Measurements from ENCODE around the gene BMERB1. TPM values are rescaled to one million over a fixed set of nuclear protein-coding genes. Genes with fewer than 3 reads are reported as not detected.
"Not testable (repeated sequence)": the region's sequence is repeated elsewhere in the genome, so short reads cannot be mapped to it uniquely, and the experiment has no call there.

BMERB1 gene
- total RNA-seq, 1 donor from 2014 or later: 6.9 TPM

DNA sequence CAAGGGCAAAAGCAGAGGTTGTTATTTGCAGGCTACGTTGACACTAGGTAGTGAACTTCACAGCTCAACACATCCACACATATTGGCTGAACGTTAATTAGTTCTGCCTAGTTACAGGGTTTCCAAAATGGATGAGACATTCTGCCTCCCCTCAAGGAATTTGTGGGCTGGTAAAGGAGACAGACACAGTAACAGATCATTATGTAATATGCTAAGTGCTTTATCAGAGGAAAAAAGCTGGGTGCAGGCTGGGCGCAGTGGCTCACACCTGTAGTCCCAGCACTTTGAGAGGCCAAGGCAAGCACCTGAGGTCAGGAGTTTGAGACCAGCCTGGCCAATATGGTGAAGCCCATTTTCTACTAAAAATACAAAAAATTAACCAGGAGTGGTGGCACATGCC is 26.2 kb downstream of the BMERB1 start:
- intact Hi-C loops (cut with micrococcal nuclease): no loop called here

DNA sequence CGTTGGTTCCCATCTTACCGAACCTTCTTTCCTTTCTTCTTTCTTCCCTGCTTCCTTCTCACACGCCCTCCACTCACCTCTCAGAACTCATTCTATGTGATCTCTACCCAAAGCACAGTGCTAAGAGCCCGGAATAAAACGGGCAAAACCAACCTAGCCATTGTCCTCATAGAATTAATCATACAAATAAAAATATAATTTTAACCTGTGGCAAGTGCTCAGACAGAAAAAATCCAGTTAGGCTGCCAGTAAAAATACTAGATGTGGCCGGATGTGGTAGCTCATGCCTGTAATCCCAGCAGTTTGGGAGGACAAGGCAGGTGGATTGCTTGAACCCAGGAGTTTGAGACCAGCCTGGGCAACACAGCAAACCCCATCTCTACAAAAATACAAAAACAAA is 27.0 kb downstream of the BMERB1 start:
- intact Hi-C loops (cut with micrococcal nuclease): no loop called here

DNA sequence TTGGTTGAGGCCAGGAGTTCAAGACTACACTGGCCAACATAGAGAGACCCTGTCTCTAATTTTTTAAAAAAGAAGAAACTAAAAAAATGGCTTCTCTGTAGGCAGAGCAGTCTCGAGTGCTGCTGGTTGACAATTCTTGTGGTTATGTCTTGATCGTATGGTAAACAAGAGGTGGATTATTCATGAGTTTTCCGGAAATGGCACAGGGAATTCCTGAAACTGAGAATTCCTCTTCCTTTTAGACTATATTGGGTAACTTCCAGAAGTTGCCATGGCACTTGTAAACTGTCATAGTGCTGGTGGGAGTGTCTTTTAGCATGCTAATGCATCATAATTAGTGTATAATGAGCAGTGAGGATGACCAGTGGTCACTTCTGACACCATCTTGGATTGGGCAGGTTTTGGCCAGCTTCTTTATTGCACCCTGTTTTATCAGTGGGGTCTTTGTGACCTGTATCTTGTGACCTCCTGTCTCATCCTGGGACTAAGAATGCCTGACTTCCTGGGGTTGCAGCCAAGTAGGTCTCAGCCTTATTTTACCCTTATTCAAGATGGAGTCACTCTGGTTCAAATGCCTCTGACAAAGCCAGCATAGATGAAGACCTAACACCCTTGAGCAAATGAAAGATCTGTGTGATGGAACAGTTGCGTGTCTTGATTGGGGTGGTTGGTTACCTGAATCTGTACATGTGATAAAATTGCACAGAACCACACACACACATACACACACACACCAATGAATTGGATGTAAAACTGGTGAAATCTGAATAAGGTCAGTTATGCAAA is 30.2 kb downstream of the BMERB1 start:
- intact Hi-C loops (cut with micrococcal nuclease): no loop called here

DNA sequence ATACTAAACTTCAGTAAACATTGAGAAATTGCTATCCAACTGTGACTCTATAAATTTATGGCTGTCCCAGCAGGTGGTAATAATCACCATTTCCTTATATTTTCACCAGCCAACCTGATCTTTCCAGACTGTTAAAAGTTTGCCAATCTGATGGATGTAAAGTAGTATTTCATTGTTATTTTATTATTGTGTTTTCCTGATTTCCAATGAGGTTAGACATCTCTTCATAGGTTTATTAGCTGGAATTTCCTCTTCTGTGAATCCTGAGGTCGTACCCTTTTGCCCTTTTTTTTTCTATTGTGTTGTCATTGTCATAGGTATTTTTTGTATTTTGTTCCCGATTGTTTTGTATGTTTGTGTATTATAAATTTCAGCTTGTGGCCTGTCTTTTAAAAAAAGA is 31.7 kb downstream of the BMERB1 start:
- intact Hi-C loops (cut with micrococcal nuclease): no loop called here

DNA sequence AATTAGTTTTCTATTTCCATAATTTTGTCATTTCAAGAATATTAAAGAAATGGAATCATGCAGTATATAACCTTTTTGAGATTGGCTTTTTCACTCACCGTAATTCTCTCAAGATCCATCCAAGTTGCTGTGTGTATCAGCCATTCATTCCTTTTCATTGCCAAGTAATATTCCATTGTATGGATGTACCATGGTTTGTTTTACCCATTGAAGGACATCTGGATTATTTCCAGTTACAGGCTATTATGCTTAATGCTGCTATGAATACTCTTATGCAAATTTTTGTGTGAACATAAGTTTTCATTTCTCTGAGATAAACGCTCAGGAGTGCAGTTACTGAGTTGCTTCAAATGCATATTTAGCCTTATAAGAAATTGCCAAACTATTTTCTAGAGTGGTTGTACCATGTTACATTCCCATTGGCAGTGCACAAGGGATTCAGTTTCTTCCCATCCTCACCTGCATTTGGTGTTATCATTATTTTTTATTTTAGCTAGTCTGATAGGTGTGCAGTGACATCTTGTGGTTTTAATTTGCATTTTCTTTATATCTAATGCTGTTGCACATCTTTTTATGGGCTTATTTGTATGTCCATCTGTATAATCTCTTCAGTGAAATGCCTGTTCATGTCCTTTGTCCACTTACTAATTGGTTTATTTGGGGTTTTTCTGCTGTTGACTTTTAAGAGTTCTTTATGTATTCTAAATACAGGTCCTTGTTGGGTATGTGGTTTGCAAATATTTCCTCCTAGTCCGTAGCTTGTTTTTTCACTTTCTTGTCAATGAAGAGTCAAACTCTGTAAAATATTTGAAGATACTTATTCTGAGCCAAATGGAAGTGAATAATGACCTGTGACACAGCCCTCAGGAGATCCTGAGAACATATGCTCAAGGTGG is 32.7 kb downstream of the BMERB1 start:
- intact Hi-C loops (cut with micrococcal nuclease): no loop called here

DNA sequence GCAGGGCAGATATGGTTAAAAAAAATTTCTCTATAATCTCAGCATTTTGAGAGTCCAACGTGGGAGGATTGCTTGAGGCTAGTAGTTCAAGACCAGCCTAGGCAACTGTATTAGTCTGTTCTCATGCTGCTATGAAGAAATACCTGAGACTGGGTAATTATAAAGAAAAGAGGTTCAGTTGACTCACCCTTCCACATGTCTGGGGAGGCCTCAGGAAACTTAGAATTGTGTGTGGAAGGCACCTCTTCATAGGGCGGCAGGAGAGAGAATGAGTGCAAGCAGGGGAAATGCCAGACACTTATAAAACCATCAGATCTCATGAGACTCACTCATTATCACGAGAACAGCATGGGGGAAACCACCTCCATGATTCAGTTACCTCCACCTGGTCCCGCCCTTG is 42.6 kb downstream of the BMERB1 start:
- intact Hi-C loops (cut with micrococcal nuclease): not testable (repeated sequence)

DNA sequence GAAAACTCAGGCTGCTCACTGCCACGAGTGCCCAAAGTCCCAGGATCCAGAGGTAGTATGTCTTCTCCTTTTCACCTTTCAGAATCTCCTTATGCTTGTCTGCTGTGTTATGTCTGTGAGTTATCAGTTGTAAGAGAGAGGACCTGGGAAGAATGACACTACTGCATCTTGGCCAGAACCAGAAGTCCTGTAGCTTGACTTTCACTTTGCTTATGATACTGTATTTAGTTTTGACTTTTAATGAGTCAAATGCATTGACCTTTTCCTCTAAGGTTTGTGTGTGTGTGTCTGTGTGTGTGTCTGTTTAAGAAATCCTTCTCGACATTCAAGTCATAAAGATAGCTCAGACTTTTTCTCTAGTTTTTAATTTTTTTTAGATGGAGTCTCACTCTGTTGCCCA is 43.4 kb downstream of the BMERB1 start:
- intact Hi-C loops (cut with micrococcal nuclease): no loop called here

DNA sequence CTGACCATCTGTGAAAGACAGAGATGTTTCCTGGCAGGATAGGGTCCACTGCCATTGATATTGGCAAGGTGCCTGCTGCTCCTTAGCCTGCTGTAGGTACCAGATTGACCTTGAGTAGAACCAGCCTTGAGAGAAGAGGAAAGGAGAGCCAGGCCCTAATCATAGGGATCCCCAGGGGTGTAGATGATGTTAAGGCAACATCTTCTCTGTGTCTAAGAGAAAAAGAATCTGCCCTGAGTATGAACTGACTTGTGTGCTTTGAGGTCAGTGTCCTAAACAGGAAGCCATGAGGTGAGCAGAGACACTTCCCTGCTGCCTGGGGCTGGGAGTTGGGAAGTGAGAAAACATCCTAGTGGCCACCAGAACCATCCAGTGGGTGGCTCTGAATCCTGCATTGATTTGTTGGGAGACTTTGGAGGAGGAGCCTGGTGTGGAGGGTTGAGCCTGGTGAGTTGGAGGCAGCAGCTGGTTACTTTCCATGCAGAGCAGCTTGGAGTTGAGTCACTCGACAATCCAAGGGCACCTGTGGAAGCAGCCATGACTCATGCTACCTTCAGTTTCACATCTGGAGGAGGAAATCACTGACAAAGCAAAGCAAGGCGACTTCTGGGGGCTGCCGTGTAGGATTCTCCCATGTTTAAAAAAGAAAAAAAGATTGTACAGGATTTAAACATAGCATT is 47.8 kb downstream of the BMERB1 start:
- intact Hi-C loops (cut with micrococcal nuclease): no loop called here

DNA sequence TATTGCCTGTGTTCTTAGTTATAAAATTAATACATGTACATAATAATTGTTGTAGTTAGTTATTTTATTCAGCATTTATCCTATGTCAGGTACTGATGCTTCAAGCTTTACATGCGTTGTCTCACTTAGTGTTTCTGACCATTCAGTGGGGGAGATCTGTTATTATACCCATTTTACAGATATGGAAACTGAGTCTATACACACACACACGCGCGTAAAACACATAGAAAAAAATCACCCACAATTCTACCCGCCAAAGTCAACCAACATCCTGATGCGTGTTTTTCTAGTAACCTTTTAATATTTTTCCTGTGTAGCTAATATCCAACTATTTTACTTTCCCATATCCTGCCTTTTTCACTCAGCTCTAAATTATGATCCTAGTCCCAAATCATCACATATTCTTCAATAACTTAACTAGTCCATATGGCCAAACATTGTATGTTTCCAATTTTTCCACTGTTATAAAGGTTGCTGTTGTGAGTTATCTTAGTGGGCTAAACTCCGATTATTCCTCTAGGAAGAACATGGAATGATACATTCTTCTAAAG is 48.4 kb downstream of the BMERB1 start:
- intact Hi-C loops (cut with micrococcal nuclease): no loop called here

DNA sequence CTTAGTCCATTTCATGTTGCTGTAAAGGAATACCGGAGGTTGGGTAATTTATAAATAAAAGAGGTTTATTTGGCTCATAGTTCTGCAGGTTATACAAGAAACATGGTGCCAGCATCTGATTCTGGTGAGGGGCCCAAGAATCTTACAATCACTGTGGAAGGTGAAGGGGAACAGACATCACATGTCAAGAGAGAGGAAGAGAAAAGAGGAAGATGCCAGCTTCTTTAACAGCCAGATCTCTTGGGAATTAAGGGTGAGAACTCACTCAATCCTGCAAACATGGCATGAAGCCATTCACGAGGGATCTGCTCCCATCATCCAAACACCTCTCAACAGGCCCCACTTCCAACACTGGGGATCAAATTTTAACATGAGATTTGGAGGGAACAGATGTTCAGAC is 49.5 kb downstream of the BMERB1 start:
- intact Hi-C loops (cut with micrococcal nuclease): no loop called here

DNA sequence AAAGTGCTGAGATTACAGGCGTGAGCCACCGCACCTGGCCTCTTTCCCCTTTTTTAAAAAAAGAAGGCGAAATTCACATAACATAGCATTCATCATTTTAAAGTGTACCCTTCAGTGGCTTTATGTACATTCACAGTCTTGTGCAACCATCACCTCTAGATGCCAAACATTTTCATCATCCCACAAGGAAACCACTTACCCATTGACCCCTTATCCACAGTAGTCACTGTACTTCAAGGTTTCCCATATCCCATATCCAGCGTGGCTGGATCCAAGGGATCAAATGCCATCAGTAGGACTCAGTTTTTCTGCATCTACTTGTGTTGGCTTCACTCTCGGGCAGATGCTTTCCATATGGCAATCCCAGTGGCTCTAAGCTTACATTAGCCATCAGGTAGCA is 50.3 kb downstream of the BMERB1 start:
- intact Hi-C loops (cut with micrococcal nuclease): no loop called here

DNA sequence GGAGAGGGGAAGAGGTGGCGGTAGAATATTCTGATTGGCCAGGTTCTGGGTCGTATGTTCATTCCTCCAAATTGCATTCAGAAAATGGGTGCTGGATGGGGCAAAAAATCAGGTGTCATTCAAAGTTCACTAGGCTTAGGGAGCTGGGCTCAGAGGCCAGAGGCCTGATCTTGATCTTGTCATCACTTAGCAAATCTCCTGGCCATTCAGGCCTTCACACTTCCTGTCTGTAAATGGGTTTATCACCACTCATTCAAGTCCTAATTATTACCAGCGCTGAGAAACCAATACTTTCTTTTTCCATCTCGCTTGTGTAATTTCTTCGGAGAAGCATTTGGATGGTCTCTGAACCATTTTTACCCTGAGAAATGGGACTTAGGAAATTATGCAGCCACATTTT is 50.8 kb downstream of the BMERB1 start:
- intact Hi-C loops (cut with micrococcal nuclease): no loop called here

DNA sequence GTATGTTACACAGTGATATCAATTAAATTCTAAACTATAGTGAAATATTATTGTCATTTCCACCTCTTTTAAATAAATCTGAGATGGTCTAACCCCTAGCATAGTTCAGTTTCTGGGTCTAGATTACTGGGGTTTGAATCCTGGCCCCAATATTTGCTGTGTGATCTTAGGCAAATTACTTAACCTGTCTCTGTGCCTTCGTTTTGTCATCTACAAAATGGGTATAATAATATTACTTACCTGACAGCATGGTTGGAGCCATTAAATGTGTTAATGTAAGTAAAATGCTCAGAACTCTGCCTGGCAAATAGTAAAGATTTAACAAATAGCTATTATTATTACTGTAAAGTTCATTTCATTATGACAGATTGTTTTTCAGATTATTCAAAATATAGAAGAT is 52.3 kb downstream of the BMERB1 start:
- intact Hi-C loops (cut with micrococcal nuclease): no loop called here

DNA sequence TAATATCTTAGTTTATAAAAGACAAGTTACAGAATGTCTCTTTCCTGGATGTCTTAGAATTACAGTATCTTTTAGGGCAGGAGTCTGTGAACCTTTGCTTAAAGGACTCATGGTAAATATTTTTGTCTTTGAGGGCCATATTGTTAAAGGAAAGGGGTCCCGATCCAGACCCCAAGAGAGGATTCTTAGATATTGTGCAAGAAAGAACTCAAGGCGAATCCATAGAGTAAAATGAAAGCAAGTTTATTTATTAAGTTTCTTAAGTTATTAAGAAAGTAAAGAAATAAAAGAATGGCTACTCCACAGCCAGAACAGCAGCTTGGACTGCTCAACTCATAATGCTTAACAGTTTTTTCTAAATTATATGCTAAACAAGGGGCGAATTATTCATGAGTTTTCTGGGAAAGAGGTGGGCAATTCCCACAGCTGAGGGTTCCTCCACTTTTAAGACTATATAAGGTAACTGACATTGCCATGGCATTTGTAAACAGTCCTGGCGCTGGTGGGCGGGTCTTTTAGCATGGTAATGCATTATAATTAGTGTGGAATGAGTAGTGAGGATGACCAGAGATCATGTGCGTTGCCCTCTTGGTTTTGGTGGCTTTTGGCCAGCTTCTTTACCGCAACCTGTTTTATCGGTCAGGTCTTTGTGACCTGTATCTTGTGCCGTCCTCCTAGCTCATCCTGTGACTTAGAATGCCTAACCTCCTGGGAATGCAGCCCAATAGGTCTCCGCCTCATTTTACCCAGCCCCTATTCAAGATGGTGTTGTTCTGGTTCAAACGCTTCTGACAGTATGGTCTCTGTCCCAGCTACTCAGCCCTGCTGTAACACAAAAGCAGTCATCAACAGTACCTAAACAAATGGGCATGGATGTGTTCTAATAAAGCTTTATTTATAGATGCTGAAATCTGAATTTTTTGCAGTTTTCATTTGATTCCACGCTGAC is 53.2 kb downstream of the BMERB1 start:
- intact Hi-C loops (cut with micrococcal nuclease): no loop called here

DNA sequence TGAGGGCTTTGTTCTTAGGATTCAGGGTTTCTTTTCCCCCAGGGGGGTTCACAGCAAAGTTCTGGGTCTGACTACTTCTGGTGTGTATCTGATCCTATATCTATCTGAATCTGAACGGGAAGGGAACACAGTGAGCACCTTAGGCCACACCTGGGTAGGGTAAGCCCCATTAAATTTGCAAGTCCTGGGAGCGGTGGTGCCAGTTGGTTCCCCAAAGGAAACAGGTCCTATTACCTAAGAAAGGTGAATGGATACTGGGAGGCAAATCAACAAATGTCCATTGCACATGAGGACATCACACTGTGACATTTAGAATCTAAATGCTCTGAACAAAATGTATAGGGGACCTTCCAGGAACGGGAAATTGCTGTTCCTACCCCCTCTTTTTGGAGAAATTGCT is 54.6 kb downstream of the BMERB1 start:
- intact Hi-C loops (cut with micrococcal nuclease): no loop called here

DNA sequence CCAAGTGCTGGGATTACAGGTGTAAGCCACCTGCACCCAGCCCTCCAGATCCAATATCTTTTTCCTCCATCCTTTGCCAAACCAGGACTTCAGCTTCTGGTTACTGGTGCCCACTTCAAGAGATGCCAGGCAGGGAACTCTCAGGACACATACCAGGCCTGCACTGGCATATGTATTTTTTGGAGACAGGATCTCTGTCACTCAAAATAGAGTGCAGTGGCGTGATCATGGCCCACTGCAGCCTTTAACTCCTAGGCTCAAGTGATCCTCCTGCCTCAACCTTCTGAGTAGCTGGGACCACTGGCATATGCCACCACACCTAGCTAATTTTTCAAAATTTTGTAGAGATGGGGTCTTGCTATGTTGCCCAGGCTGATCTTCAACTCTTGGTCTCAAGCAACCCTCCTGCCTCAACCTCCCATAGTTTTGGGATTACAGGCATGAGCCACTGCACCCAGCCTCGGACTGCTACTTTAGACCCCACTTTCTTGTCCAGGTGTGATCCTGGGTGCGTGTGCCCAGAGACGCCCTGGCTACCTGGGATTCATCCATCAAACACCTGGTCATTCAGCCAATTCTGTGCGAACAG is 55.8 kb downstream of the BMERB1 start:
- intact Hi-C loops (cut with micrococcal nuclease): no loop called here

DNA sequence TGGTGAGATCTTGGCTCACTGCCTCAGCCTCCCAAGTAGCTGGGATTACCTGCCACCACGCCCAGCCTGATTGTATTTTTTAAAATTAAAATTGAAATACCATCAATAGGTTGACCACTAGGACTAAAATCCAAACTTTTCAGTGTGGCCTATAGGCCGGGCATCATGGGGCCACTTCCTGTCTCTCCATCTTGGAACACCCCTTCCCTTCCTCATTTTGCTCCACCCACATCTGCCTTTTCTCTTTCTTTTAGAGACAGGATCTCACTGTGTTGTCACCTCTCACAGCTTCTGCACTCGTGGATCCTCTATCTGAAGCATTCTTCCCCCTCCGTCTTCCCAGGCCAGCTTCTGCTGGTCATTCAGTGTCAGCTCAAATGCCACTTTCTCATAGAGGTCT is 57.0 kb downstream of the BMERB1 start:
- intact Hi-C loops (cut with micrococcal nuclease): no loop called here

DNA sequence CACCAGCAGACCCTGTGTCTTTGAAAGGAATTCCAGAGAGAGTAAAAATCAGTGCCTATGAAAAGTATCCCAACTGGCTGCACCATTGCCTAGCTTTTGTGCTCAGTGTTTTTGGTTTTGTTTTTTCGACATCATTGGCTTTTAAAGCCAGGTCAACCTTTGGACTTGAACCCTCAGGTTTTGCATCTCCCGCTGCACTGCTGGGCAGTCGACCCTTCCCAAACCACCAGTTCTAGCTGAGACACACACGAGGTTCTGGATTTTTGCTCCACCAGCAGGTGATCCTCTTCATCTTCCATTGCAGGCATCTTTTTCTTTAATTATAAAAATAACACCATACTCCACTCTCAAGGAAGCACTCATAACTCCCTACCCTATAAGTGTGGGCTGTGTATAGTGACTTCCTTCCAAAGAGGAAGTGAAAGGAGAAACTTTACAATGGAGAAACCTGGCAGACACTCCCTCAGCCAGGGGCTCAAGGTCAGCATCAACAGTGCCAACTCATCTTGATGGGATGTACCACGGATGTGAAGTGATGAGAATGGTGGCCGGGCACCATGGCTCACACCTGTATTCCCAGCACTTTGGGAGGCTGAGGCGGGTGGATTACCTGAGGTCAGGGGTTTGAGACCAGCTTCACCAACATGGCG is 57.8 kb downstream of the BMERB1 start:
- intact Hi-C loops (cut with micrococcal nuclease): no loop called here

DNA sequence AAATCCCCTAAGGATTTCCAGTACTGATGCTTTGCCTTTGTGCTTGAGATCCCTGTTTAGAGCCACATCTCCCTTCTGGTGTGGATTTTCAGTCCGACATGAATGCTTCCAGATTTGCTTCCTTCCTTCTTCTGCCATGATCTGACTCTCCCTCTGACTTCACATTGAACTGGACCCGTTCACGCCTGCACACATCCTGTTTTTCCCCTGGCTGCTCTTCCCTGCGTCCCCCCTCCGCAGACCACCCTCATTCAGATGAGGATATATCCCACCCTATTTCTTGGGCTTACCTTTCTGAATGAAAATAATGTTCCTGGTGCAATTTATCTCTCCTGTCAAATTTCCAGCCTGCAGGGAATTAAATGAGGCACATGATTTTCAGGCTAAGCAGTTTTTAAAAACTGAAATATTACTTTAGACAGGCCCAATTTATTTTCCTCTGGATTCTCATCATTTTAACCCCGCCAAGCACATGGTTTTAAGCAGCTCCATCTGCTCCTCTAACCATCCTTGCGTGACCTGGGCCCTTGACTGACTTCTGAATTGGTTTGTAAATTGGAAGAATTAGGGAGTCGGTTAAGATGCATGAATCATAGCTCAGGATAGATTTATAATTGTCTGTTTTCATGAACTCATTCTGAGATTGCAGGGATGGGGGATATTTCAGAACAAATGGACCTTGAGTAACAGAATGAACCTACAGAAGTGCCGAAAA is 59.2 kb downstream of the BMERB1 start:
- intact Hi-C loops (cut with micrococcal nuclease): no loop called here
